Gastroesophageal sphincter (tissue), 4 donors: Measurements from ENCODE around the gene PTGES. TPM values are rescaled to one million over a fixed set of nuclear protein-coding genes. Genes with fewer than 3 reads are reported as not detected.

Source experiments
- ATAC-seq: fragments of 150-250 bp; one replicate; pipeline ENCODE4 v1.9.1; 2016; ENCODE audit warnings: mild to moderate bottlenecking, moderate library complexity
- H3K27ac ChIP-seq, 4 donors: fragments of 200-600 bp; sonication (generic) in 3 of 4; 1 replicate in 3 of 4; 2 replicates in 1 of 4; pipeline ENCODE4 v1.5.1; 2016 to 2019
- H3K27me3 ChIP-seq: fragments of 200-600 bp; sonication (generic); one replicate; pipeline ENCODE4 v1.5.1; 2019
- H3K36me3 ChIP-seq, 2 donors: fragments of 200-600 bp; sonication (generic); one replicate each; pipeline ENCODE4 v1.5.1; 2019; ENCODE audit warnings: control low read depth in 1 of 2
- H3K4me1 ChIP-seq, 3 donors: fragments of 200-600 bp; sonication (generic); 1 replicate in 2 of 3; 2 replicates in 1 of 3; pipeline ENCODE4 v1.5.1; 2016 to 2019; ENCODE audit warnings: control low read depth in 2 of 3
- H3K4me3 ChIP-seq, 2 donors: fragments of 200-600 bp; sonication (generic); one replicate each; pipeline ENCODE4 v1.5.1; 2019; ENCODE audit warnings: mild to moderate bottlenecking in 1 of 2, moderate library complexity in 1 of 2
- H3K9me3 ChIP-seq, 3 donors: fragments of 200-600 bp; sonication (generic); one replicate each; pipeline ENCODE4 v1.5.1; 2017 to 2019; ENCODE audit warnings: control low read depth in 2 of 3
- CTCF ChIP-seq, 4 experiments: fragments of 200-600 bp in 2 of 4; fragments of 450-650 bp in 2 of 4; sonication (generic) in 1 of 4; IDR thresholded peaks; one replicate each; pipeline ENCODE4 v1.5.1; 2017 to 2019; ENCODE audit warnings: antibody characterized with exemption in 4 of 4, mild to moderate bottlenecking in 2 of 4, moderate library complexity in 2 of 4
- EP300 ChIP-seq: sonication (generic); formaldehyde crosslinking; IDR thresholded peaks from one replicate; pipeline ENCODE4 v1.6.1; 2017; ENCODE audit warnings: antibody characterized with exemption, mild to moderate bottlenecking
- POLR2A ChIP-seq, 2 donors: fragments of 450-650 bp; IDR thresholded peaks; one replicate each; pipeline ENCODE4 v1.6.1; 2017; ENCODE audit warnings: antibody characterized with exemption in 2 of 2, mild to moderate bottlenecking in 2 of 2, moderate library complexity in 1 of 2
- POLR2AphosphoS5 ChIP-seq: sonication (generic); formaldehyde crosslinking; IDR thresholded peaks from one replicate; pipeline ENCODE4 v1.6.1; 2017; ENCODE audit warnings: antibody characterized with exemption
- WGBS, 2 donors: methylation state at CpG; one replicate each; pipeline ENCODE4 v1.1.5; 2018; ENCODE audit warnings: low coverage in 1 of 2; 5-methylcytosine and 5-hydroxymethylcytosine counted together
- total RNA-seq, 4 donors: library from RNA; depleted of rRNA; stranded (reverse); fragments of >200 nt; gene quantifications; one replicate each; pipeline ENCODE4 v1.1.0, GENCODE V29; 2016

Gene PTGES
- total RNA-seq, 4 donors from 2014 or later, result 0.78 to 15.1 (median 6.1) TPM

DNA sequence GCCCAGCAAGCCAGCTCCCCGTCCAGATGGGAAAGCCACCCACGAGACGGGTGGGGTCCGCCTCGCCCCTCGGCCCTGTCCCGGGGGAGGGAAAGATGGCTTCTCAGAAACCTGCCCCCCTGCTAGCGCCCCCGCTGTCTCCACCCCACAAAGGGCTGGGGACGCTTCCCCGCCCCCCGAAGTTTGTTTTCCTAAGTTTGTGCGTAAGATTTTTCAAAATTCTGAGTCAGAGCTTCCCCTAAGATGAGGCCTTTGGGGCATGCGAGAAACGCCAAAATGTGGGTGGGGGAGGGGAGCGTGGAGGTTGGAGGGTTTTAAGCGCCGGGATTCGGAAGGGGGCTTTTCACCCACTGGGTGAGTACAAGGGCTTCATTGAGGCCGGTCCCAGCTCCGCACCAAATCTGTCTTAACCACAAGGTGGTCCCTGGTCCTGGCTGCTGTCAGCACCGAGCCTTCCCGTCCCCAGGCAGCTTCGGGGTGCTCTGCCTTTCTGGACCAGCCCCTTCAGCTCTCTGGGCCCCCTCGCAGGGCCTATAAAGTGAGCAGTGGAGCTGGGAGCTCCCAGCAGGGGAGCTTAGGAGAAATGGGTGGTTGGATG, 55.1 kb downstream of the PTGES start:
- Histone ChIP-seq H3K4me3 (peak overlapping the region; percentile 37 to 49), H3K9me3 (no peaks in the 10 kb centered on the region), H3K36me3 (no peaks in the 10 kb centered on the region), H3K27me3 (peaks cover 19% of the 10 kb centered on the region), H3K27ac (peak overlapping the region in 3 of 4 donors; percentile 54 to 85 (median 76)), H3K4me1 (peaks cover under 1 to 37% (median 13%) of the 10 kb centered on the region in 3 donors)
- WGBS, 2 donors, result 41% methylated on average over 4 of the region's 25 CpGs; no CpG with 5 or more reads in 1 of the 2 donors
- peak; percentile 36 for TF ChIP-seq POLR2AphosphoS5
- no peak for TF ChIP-seq POLR2A (IDR thresholded peaks at IDR 0.05)
- peak; percentile 51 for ATAC-seq

- Histone ChIP-seq H3K4me3 (peak overlapping the region; percentile 37 to 49), H3K27ac (peak overlapping the region in 3 of 4 donors; percentile 54 to 85 (median 76)), H3K36me3 (no peaks in the 10 kb centered on the region), H3K4me1 (peaks cover 0 to 31% (median 8%) of the 10 kb centered on the region in 3 donors), H3K9me3 (no peaks in the 10 kb centered on the region), H3K27me3 (peaks cover 19% of the 10 kb centered on the region)
- TF ChIP-seq POLR2AphosphoS5 (peak; percentile 27), EP300 (no peak), CTCF (IDR thresholded peaks at IDR 0.05) (no peak), POLR2A (IDR thresholded peaks at IDR 0.05) (peak in 1 of 2 donors; percentile 36)
- peak; percentile 69 for ATAC-seq
- no CpG with 5 or more reads among the region's 71 CpGs for WGBS, 2 donors
These were observed 55.7 kb downstream of the PTGES start for GRCh38 chr9:129696944-129697655.

GRCh38 chr9:129695870-129696269, 57.0 kb downstream of the PTGES start:
- H3K4me1 ChIP-seq, result peaks cover 0 to 28% (median 8%) of the 10 kb centered on the region in 3 donors
- TF ChIP-seq CTCF (IDR thresholded peaks at IDR 0.05), result no peak
- TF ChIP-seq EP300, result no peak
- no peak for TF ChIP-seq POLR2A (IDR thresholded peaks at IDR 0.05)
- no peak for TF ChIP-seq POLR2AphosphoS5
- 63 to 65% methylated on average over 2 to 3 of the region's 3 CpGs for WGBS, 2 donors
- no peaks in the 10 kb centered on the region for H3K9me3 ChIP-seq
- ATAC-seq, result no peak
- peaks cover 19% of the 10 kb centered on the region for H3K27me3 ChIP-seq
- peak overlapping the region in 2 of 4 donors; percentile 76 to 85 for H3K27ac ChIP-seq
- H3K4me3 ChIP-seq, result no peak overlapping the region
- H3K36me3 ChIP-seq, result no peaks in the 10 kb centered on the region

DNA sequence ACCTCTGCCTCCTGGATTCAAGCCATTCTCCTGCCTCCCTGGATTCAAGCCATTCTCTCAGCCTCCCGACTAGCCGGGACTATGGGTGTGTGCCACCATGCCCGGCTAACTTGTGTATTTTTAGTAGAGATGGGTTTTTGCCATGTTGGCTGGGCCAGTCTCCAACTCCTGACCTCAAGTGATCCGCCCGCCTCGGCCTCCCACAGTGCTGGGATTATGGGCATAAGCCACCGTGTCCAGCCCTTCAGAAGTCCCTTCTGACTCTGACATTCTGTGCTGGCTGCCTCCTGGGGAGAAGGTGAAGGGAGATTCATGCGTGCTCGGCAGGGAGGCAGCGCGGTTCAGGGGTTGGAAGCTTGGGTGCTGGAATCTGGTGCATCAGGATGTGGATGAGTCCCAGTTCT, 58.6 kb downstream of the PTGES start:
- Histone ChIP-seq H3K9me3 (no peaks in the 10 kb centered on the region), H3K4me3 (no peak overlapping the region), H3K27ac (peak overlapping the region in 1 of 4 donors; percentile 85), H3K4me1 (peaks cover 0 to 28% (median 8%) of the 10 kb centered on the region in 3 donors), H3K36me3 (no peaks in the 10 kb centered on the region), H3K27me3 (peaks cover 19% of the 10 kb centered on the region)
- WGBS, 2 donors, result 47% methylated on average over 7 of the region's 11 CpGs; no CpG with 5 or more reads in 1 of the 2 donors
- TF ChIP-seq CTCF (IDR thresholded peaks at IDR 0.05) (no peak), POLR2AphosphoS5 (no peak), EP300 (no peak), POLR2A (IDR thresholded peaks at IDR 0.05) (no peak)
- no peak for ATAC-seq

GRCh38 chr9:129693741-129694140, 59.1 kb downstream of the PTGES start:
- Histone ChIP-seq H3K9me3 (no peaks in the 10 kb centered on the region), H3K4me1 (peaks cover 0 to 26% (median 8%) of the 10 kb centered on the region in 3 donors), H3K27me3 (peaks cover 19% of the 10 kb centered on the region), H3K27ac (peak overlapping the region in 1 of 4 donors; percentile 85), H3K4me3 (no peak overlapping the region), H3K36me3 (no peaks in the 10 kb centered on the region)
- 89 to 92% methylated on average over 2 to 8 of the region's 8 CpGs for WGBS, 2 donors
- TF ChIP-seq CTCF (IDR thresholded peaks at IDR 0.05) (no peak), POLR2A (IDR thresholded peaks at IDR 0.05) (no peak), POLR2AphosphoS5 (no peak), EP300 (no peak)
- no peak for ATAC-seq
